ENCODE measurements around the gene SARM1.
A peak's percentile ranks its signal among the peaks of the same experiment; 100 is the strongest.

SARM1 gene

DNA sequence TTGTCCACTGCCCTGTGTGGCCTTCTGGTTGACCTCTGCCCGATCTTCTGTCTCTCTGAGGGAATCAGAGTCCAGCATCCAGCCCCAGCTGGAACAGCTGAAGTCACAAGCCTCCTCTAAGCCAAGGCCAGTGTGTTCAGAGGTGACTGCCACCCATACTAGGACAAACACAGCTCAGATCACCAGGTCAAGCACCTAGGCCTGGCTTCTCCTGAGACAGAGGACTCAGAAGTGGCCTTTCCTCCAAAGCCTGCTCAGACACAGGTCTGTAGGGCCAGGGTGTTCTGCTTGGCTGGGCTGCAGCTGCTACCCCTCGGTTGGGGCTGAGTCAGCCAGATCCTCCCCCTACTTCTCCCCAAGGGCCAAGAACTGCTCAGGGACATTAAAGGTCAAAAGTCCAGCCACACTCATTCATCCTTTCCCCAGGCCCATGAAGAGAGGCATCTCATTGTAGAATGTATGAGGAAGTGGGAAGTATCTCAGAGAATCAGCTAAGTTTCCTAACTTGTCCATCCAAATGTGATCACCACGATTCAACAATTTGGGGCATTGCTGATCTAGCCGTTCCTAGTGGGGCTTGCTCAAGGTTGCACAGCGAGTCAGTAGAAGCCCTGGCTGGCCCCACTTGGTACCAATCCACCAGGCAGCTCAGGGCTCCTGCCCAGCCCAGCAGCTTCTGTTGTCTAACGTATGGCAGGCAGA lies 26.9 kb downstream of the SARM1 start:
- H3K4me3 ChIP-seq (ENCODE audit: low read length): no peak overlapping the region
- TF ChIP-seq, protein P1, sequence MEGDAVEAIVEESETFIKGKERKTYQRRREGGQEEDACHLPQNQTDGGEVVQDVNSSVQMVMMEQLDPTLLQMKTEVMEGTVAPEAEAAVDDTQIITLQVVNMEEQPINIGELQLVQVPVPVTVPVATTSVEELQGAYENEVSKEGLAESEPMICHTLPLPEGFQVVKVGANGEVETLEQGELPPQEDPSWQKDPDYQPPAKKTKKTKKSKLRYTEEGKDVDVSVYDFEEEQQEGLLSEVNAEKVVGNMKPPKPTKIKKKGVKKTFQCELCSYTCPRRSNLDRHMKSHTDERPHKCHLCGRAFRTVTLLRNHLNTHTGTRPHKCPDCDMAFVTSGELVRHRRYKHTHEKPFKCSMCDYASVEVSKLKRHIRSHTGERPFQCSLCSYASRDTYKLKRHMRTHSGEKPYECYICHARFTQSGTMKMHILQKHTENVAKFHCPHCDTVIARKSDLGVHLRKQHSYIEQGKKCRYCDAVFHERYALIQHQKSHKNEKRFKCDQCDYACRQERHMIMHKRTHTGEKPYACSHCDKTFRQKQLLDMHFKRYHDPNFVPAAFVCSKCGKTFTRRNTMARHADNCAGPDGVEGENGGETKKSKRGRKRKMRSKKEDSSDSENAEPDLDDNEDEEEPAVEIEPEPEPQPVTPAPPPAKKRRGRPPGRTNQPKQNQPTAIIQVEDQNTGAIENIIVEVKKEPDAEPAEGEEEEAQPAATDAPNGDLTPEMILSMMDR (IDR thresholded peaks at IDR 0.05; ENCODE audit: insufficient read depth, low read depth, low read length, missing control alignments): no peak
- DNase-seq (ENCODE audit: low read depth): no peak

DNA sequence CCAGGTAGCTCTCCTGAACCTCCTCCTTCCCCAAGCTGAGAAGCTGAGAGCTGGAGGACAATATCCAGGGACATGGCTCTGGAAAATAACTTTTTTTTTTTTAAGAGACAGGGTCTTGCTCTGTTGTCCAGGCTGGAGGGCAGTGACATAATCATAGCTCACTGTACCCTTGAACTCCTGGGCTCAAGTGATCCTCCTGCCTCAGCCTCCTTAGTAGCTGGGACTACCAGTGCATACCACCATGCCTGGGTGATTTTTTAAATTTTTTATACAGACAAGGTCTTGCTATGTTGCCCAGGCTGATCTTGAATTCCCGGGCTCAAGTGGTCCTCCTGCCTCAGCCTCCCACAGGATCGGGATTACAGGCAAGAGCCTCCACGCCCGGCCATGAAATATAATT lies 28.3 kb downstream of the SARM1 start:
- TF ChIP-seq, protein P1 (IDR thresholded peaks at IDR 0.05; ENCODE audit: insufficient read depth, low read depth, low read length, missing control alignments): no peak
- DNase-seq (ENCODE audit: low read depth): no peak
- no peak overlapping the region for H3K4me3 ChIP-seq (ENCODE audit: low read length)

DNA sequence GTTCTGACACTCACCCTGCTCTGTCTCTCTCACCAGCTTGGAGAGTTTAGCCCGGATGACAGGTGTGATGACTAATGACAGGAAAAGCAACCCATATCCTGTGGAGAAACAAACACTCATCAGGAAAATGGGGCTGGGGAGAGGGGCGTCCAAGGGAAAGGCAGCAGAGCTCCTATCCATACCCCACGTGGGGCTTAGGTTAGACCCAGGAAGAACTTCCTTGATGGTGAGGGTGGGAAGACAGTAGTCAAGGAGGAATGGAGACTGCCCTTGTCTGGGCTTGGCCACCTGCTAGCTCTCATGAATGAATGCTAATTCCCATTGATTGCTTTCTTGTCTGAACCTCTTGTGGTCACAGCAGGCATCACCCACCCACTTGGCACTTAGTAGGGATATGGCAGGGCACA lies 30.7 kb downstream of the SARM1 start:
- no peak overlapping the region for H3K4me3 ChIP-seq (ENCODE audit: low read length)
- TF ChIP-seq, protein P1 (IDR thresholded peaks at IDR 0.05; ENCODE audit: insufficient read depth, low read depth, low read length, missing control alignments): no peak
- DNase-seq (ENCODE audit: low read depth): peak; percentile 52

DNA sequence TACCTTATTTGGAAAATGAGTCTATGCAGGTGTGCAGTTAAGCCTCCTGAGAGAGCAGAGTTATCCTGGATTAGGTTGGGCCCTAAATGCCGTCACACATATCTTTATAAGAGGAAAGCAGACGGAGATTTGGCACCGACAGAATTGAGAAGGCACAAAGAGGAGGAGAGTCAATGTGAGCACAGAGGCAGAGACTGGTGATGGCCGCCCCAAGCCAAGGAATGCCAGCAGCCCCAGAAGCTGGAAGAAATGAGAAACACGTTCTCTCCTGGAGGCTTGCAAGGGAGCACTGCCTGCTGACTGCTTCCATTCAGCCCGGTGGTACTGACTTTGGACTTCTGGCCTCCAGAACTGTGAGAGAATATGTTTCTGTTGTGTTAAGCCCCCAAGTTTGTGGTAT lies 31.4 kb downstream of the SARM1 start:
- no peak overlapping the region for H3K4me3 ChIP-seq (ENCODE audit: low read length)
- no peak for DNase-seq (ENCODE audit: low read depth)

DNA sequence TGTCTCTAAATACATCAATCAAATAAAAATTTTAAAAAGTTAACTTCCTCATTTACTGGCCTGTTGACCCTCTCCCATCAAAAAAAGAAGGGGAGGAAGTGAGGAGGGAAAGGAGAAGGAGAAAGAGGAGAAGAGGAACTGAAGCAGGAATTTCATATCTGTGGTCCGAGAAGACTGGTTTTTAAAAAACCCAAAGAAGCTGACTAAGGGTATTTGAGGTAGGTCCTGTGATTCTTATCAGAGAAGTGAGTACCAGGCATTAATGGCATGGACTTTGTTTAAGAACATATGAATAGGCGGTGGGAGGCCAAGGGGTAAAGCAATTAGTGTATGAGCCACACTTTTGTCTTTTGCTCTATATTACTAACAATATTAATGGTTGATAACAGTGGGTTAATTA lies 32.5 kb downstream of the SARM1 start:
- H3K4me3 ChIP-seq (ENCODE audit: low read length): no peak overlapping the region
- TF ChIP-seq, protein P1 (IDR thresholded peaks at IDR 0.05; ENCODE audit: insufficient read depth, low read depth, low read length, missing control alignments): no peak
- no peak for DNase-seq (ENCODE audit: low read depth)

More for the DNA sequence above, 31.4 kb downstream of the SARM1 start:
- TF ChIP-seq, protein P1 (IDR thresholded peaks at IDR 0.05; ENCODE audit: insufficient read depth, low read depth, low read length, missing control alignments): no peak

DNA sequence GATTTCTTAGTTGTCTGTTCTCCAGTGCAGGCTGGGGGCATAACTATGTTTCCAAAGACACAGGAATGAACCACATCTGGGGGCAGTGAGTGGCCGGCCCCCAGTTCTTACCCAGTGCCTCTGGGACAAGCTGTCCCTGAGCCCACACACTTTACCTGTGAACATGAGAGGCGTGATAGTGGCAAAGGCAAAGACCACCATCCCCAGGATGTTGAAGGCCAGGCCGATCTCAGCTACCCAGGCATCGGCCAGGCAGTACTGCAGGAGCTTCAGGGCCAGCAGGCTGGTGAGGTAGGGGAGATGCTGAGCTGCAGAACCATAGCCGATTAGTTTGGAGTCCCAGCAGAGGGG lies 32.9 kb downstream of the SARM1 start:
- H3K4me3 ChIP-seq (ENCODE audit: low read length): no peak overlapping the region
- TF ChIP-seq, protein P1 (IDR thresholded peaks at IDR 0.05; ENCODE audit: insufficient read depth, low read depth, low read length, missing control alignments): no peak
- no peak for DNase-seq (ENCODE audit: low read depth)
